DMS79 treated with DMSO at 0.1 percent for 48 hours (cell line): ENCODE results near the gene CCDC188.
"Not testable (repeated sequence)": the region's sequence is repeated elsewhere in the genome, so short reads cannot be mapped to it uniquely, and the experiment has no call there.

ENCODE experiments used
- DNase-seq: peaks from one replicate; lab custom pipeline; 2025; lab: John Stamatoyannopoulos, UW

Gene CCDC188

GRCh38 chr22:20169253-20169822 is 18.5 kb upstream of the CCDC188 start:
- no peak for DNase-seq

DNA sequence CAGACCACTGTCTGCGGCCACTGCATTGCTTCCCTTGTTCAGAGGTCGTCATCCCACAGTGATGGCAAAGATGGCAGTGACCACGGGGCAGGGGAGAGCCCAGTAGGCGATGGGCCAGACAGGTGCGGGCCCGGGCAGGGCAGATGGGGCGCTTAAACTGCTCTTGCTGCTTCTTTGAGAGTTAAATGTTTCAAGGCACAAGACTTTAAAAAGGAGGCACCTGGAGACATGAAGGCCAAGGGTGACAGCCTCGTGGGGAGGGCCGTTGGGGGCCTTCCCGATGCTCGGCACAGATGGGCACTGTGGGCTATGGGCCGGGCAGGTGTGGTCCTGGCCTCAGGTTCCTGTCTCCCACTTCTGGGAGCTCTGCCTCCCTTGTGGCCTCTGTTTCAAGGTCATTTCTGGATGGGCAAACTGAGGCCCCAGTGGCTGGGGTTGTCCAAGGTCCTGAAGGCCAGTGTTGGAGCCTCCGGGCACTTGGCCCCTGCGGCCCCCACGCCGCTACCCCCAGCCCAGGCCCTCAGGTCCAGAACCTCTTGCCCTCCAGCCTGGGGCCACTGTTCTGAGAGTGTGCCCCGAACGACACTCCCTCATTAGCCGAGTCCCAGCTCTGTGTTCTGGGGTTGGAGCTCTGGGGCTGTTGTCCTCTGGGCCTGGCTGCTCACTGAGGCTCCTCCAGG is 16.9 kb upstream of the CCDC188 start:
- DNase-seq = no peak

GRCh38 chr22:20166703-20167102 is 15.8 kb upstream of the CCDC188 start:
- DNase-seq = no peak

- no peak for DNase-seq
These were observed 15.1 kb upstream of the CCDC188 start for GRCh38 chr22:20165913-20166312.

GRCh38 chr22:20165421-20165820 is 14.6 kb upstream of the CCDC188 start:
- no peak for DNase-seq

GRCh38 chr22:20164863-20165262 is 14.0 kb upstream of the CCDC188 start:
- no peak for DNase-seq

GRCh38 chr22:20160041-20160440 is 9.2 kb upstream of the CCDC188 start:
- DNase-seq = no peak

DNA sequence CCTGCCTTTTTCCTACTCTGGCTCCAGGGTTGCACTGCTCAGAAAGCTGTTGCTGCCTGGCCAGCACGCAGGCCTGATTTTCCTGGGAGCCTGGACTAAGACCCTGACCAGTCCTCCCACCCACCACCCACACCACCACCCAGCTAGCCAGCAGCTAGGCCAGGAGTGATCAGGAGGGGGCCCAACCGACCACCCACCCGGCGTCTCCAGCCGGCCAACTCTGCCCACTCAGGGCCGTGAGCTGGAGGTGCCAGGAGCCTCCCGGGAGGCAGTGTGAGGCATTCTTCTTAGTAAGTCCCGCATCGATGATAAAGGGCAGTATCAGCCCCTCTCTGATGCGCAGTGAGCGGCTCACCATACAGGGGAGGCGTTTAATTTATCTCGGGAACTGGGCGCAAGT is 8.7 kb upstream of the CCDC188 start:
- not testable (repeated sequence) for DNase-seq

GRCh38 chr22:20159076-20159475 is 8.2 kb upstream of the CCDC188 start:
- DNase-seq = no peak

- DNase-seq = no peak
These were observed 7.7 kb upstream of the CCDC188 start for GRCh38 chr22:20158391-20159036.

GRCh38 chr22:20157430-20158183 is 6.8 kb upstream of the CCDC188 start:
- no peak for DNase-seq

- peak; percentile 26 for DNase-seq
These were observed 6.0 kb upstream of the CCDC188 start for GRCh38 chr22:20156611-20157429.

GRCh38 chr22:20156042-20156389 is 5.2 kb upstream of the CCDC188 start:
- DNase-seq = no peak

DNA sequence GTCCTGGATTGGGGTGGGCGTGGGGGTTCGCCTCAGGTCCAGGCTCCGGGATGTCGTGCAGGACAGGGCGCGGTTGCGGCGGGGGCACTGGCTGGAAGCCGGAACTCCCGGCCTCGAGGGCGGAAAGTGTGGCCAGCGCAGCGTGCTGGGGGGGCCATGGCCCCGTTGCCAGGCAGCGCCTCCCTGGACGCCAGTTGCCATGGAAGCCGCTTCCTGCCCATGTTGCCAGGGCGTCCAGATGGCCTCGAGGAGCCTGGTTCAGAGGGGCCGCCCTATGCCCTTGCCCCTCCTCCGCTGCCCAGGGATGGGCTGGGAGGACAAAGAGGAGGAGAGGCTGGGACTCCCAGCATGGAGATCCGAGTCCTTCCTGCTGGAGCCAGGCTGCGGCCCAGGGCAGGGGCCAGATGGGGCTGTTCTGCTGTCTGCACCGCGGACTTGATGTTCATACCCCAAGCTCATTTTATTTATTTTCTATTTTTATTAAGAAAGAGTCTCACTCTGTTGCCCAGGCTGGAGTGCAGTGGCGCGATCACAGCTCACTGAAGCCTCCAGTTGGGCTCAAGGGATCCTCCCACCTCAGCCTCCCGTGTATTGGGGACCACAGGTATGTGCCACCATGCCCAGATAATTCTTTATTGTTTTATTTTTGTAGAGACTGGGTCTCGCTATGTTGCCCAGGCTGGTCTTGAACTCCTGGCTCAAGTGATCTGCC is 4.6 kb upstream of the CCDC188 start:
- peak; percentile 49 for DNase-seq

DNA sequence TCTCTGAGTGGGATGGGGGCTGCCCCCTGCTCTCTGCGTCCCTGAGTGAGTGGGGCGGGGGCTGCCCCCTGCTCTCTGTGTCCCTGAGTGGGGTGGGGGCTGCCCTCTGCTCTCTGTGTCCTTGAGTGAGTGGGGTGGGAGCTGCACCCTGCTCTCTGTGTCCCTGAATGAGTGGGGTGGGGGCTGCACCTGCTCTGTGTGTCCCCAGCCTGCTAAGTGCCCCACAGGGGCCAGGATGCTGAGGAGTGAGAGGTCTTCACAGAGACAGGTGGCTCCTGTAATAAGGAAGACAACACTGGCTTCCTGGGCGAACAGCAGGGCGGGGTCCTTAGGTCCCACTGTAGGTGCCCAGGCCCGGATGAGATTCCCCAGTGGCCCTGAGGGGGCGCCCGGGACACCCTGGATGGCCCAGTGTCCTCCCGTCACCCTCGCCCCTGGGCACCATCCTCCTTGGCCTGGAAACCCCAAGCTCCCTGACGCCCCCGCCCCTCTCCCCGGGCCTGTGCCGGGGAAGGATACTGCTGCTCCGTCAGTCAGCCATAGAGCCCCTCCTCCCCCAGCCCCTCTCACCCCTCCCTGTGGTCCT is 3.8 kb upstream of the CCDC188 start:
- DNase-seq = no peak

- no peak for DNase-seq
These were observed 3.1 kb upstream of the CCDC188 start for GRCh38 chr22:20153945-20154344.

- no peak for DNase-seq
These were observed 1.6 kb upstream of the CCDC188 start for GRCh38 chr22:20152464-20152890.

DNA sequence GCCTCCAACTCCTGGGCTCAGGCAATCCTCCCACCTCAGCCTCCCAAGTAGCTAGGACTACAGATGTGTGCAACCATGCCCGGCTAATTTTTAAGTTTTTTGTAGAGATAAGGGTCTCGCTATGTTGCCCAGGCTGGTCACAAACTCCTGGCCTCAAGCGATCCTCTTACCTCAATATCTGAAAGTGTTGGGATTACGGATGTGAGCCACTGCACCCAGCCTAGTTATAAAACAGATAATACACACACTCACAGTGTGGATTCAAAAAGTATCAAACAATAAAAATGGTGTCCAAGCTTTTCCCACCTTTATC is 377 bp upstream of the CCDC188 start:
- no peak for DNase-seq

DNA sequence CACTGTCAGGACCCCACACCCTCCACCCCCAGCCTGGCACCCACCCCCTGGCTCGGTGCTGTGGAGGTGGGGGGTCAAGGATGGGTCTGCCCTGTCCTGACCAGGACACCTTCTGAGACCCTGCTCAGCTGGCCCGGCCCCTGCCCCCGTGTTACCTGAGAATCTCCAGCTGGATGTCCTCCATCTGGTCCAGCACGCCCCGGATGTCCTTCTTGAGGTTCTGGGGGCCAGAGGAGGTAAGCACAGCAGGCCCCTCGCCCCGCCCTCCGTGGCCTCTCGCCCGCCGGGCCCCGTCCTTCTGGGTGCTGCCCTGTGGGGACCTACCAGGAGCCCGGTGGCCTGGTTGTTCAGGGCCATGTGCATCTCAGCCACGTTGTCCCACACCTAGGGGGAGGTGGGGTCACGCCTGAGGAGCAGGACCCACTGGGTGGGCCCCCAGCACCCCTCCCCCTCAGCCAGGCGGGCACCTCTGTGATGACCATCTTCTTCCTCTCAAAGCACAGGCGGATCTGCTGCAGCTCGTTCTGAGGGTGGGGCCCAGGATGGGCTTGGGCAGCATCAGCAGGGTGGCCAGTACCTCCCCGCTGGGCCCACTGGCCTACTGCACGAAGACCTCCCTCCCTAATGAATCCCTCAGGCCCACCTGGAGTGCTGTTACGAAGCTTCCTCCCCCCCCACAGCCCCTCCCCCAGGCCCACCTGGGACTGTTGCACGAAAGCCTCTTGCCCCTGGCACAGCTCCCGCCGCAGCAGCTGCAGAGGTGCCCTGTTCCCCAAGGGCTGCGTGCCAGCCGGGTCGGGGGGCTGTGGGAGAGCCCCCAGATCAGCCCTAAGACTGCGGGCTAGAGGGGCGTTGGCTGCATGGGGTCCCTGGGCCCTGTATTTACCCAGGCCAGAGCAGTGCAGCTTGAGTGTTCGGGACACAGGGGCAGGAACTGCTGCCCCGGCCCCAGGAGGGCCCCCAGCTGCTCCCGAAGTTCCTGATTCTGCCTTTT is 1.3 kb downstream of the CCDC188 start:
- no peak for DNase-seq

- DNase-seq = no peak
These were observed 2.4 kb downstream of the CCDC188 start for GRCh38 chr22:20148414-20148813.
